Psoas muscle (tissue), 8 donors: ENCODE measurements around the gene SOCS6. TPM values are rescaled to one million over a fixed set of nuclear protein-coding genes. Genes with fewer than 3 reads are reported as not detected.

ENCODE experiments used
- ATAC-seq, 4 donors: fragments of 200-7000 bp; cut with Tn5 transposase; one replicate each; pipeline ENCODE4 v1.9.1; 2020; ENCODE audit warnings: moderate library complexity in 3 of 4, mild to moderate bottlenecking in 2 of 4
- DNase-seq, 2 donors: peaks; one replicate each; pipeline ENCODE4 v3.0.0-alpha.2; 2020
- H3K27ac ChIP-seq: fragments of 200-600 bp; one replicate; pipeline ENCODE4 v1.8.0; 2022
- H3K27me3 ChIP-seq, 3 donors: fragments of 200-600 bp in 1 of 3; one replicate each; pipeline versions ENCODE4 v1.6.1 to v1.8.0; 2013 to 2022; ENCODE audit warnings: low read length in 2 of 3, mild to moderate bottlenecking in 2 of 3, moderate library complexity in 1 of 3; ENCODE audit not compliant: insufficient read depth in 3 of 3
- H3K36me3 ChIP-seq, 2 donors: fragments of 200-600 bp in 1 of 2; one replicate each; pipeline versions ENCODE4 v1.6.1 to v1.8.0; 2013 to 2022; ENCODE audit warnings: low read depth in 1 of 2, mild to moderate bottlenecking in 1 of 2, moderate library complexity in 1 of 2; ENCODE audit not compliant: insufficient read depth in 1 of 2
- H3K4me1 ChIP-seq: fragments of 200-600 bp; one replicate; pipeline ENCODE4 v1.8.0; 2022
- H3K4me3 ChIP-seq: fragments of 200-600 bp; one replicate; pipeline ENCODE4 v1.8.0; 2022; ENCODE audit warnings: mild to moderate bottlenecking
- H3K9me3 ChIP-seq: fragments of 200-600 bp; one replicate; pipeline ENCODE4 v1.8.0; 2022
- CTCF ChIP-seq: fragments of 200-600 bp; IDR thresholded peaks from one replicate; pipeline ENCODE4 v1.8.0; 2022; ENCODE audit warnings: antibody characterized with exemption
- WGBS, 3 donors: extraction: QIAGEN DNeasy Blood & Tissue Kit; methylation state at CpG; one replicate each; pipeline versions ENCODE4 v1.1.6 to v1.1.7; 2013; 5-methylcytosine and 5-hydroxymethylcytosine counted together
- intact Hi-C, 2 donors: fragments of 100-400 bp; cut with DNase I; formaldehyde crosslinking; loops; one replicate each; pipeline versions ENCODE4 v1.11.0 to v1.14.2; 2022
- polyA plus RNA-seq, 3 donors: library from polyadenylated mRNA; stranded (reverse); fragments of 200-250 nt; gene quantifications; one replicate each; pipeline ENCODE4 v1.2.3, GENCODE V29; 2013
- total RNA-seq, 4 donors: library from RNA; stranded (reverse); fragmentation: NEBNext Ultra II Directional in 2 of 4; extraction: Animal tissue kit (Norgen Biotek cat#: 25700) in 2 of 4; gene quantifications; one replicate each; pipeline versions ENCODE4 v1.2.1 to v1.2.4, GENCODE V29; 2021 to 2023
- donor health status: healthy with polysubstance abuse.
- donor health status: DM: no; HTN: no; CAD: no; lungs with moderate emphysema.
- donor health status: Bipolar disorder and iron deficiency.
- donor health status: healthy.
- donor health status: DM: yes; HTN: yes; CAD: no.
- donor health status: DM: no; HTN: no; CAD: no.
- donor health status: DM: no; HTN: no; CAD: no.
- donor health status: DM: yes; HTN: yes; CAD: no.

Gene SOCS6
- total and polyA plus RNA-seq, 7 donors = 7.3 to 30.2 (median 19.1) TPM

GRCh38 chr18:70322928-70323327 is 34.1 kb downstream of the SOCS6 start:
- H3K27me3 ChIP-seq = no peaks in the 10 kb centered on the region
- no peak overlapping the region for H3K27ac ChIP-seq
- intact Hi-C loops = no loop called here
- peaks cover 12% of the 10 kb centered on the region for H3K4me1 ChIP-seq
- 85 to 90% (median 87%) methylated on average over 5 of the region's 5 CpGs for WGBS, 3 donors
- no peak for TF ChIP-seq CTCF
- ATAC-seq (peak in 2 of 4 donors; percentile 32 to 42), DNase-seq (no peak)
- H3K36me3 ChIP-seq = peaks cover 0 to 19% of the 10 kb centered on the region in 2 donors
- no peak overlapping the region for H3K4me3 ChIP-seq
- no peaks in the 10 kb centered on the region for H3K9me3 ChIP-seq

DNA sequence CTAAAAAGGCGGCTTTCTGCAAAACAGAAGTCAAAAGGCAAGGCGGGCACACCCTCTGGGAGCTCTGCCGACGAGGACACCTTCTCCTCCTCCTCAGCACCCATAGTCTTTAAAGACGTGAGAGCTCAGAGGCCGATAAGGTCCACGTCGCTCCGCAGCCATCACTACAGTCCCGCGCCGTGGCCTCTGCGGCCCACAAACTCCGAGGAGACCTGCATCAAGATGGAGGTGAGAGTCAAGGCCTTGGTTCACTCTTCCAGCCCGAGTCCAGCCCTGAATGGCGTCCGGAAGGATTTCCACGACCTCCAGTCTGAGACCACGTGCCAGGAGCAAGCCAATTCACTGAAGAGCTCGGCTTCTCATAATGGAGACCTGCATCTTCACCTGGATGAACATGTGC is 36.1 kb downstream of the SOCS6 start:
- Histone ChIP-seq H3K4me1 (peaks cover 26% of the 10 kb centered on the region), H3K36me3 (peaks cover 0 to 19% of the 10 kb centered on the region in 2 donors), H3K4me3 (no peak overlapping the region), H3K27ac (no peak overlapping the region), H3K27me3 (no peaks in the 10 kb centered on the region), H3K9me3 (no peaks in the 10 kb centered on the region)
- TF ChIP-seq CTCF = no peak
- intact Hi-C loops = no loop called here
- 93 to 98% (median 97%) methylated on average over 20 of the region's 20 CpGs for WGBS, 3 donors
- ATAC-seq (no peak), DNase-seq (no peak)

- 92 to 97% (median 95%) methylated on average over 1 of the region's 1 CpG for WGBS, 3 donors
- no peak for DNase-seq
- Histone ChIP-seq H3K27me3 (no peaks in the 10 kb centered on the region), H3K4me3 (no peak overlapping the region), H3K36me3 (peaks cover 0 to 19% of the 10 kb centered on the region in 2 donors), H3K27ac (no peak overlapping the region), H3K9me3 (no peaks in the 10 kb centered on the region), H3K4me1 (peaks cover 26% of the 10 kb centered on the region)
- no peak for TF ChIP-seq CTCF
- ATAC-seq = no peak
- intact Hi-C loops = no loop called here
These were observed 37.4 kb downstream of the SOCS6 start for GRCh38 chr18:70326255-70326654.

- DNase-seq (no peak), ATAC-seq (peak in 2 of 4 donors; percentile 50 to 72)
- Histone ChIP-seq H3K9me3 (no peaks in the 10 kb centered on the region), H3K27me3 (no peaks in the 10 kb centered on the region), H3K4me1 (peaks cover 15% of the 10 kb centered on the region), H3K27ac (no peak overlapping the region), H3K36me3 (peaks cover 0 to 19% of the 10 kb centered on the region in 2 donors), H3K4me3 (no peak overlapping the region)
- intact Hi-C loops = no loop called here
- WGBS, 3 donors = 86 to 94% (median 90%) methylated on average over 4 of the region's 4 CpGs
- no peak for TF ChIP-seq CTCF
These were observed 39.3 kb downstream of the SOCS6 start for GRCh38 chr18:70328169-70328568.

- 39 to 54% (median 43%) methylated on average over 2 of the region's 2 CpGs for WGBS, 3 donors
- Histone ChIP-seq H3K4me1 (peaks cover 14% of the 10 kb centered on the region), H3K9me3 (no peaks in the 10 kb centered on the region), H3K27me3 (no peaks in the 10 kb centered on the region), H3K4me3 (no peak overlapping the region), H3K36me3 (peaks cover 0 to 19% of the 10 kb centered on the region in 2 donors), H3K27ac (no peak overlapping the region)
- DNase-seq (no peak), ATAC-seq (no peak)
- TF ChIP-seq CTCF = no peak
- intact Hi-C loops = no loop called here
These were observed 40.2 kb downstream of the SOCS6 start for GRCh38 chr18:70329071-70329470.
